LoVo (cell line): ENCODE data around the gene CHD2.

Experiments
- DNase-seq: peaks from one replicate; pipeline ENCODE4 v3.0.0-alpha.2; 2016; ENCODE audit warnings: low spot score

Gene CHD2

GRCh38 chr15:93068581-93069199, 168.6 kb downstream of the CHD2 start:
- no peak for DNase-seq

GRCh38 chr15:93070132-93070531, 170.0 kb downstream of the CHD2 start:
- no peak for DNase-seq

DNA sequence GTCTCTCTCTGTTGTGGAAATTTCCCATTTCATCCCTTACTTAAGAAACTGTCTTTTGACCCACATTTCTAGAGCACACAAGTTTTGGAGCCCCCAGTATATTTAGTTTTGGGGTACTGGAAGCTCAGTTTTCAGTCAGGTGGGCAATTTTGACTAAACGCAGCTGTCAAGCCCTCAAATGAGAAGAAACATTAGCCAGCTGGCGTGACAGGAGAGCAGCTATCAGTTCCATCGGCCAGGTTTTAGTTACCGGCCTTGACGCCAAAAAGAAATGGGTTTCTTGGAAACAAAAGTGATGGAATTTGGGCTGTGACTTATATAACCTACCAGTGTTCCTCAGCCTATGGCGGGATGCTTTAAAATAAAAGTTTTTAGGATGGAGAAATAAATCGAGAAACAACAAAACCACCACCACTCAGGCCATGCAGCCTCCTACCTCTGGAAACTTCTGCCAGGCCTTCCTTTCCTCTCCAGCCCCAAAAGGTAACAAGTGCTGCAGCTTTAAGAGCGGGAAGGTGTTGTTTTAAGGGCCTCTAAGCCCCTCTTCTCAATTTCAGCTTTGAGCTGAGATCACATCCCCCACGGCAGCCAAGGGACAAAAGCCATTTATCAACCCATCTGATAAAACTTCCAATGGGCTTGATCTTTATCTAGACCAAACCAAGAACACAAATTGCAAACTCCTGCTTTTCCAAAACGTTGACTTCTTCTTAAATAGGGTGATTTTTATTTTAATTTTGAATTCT, 170.6 kb downstream of the CHD2 start:
- no peak for DNase-seq

DNA sequence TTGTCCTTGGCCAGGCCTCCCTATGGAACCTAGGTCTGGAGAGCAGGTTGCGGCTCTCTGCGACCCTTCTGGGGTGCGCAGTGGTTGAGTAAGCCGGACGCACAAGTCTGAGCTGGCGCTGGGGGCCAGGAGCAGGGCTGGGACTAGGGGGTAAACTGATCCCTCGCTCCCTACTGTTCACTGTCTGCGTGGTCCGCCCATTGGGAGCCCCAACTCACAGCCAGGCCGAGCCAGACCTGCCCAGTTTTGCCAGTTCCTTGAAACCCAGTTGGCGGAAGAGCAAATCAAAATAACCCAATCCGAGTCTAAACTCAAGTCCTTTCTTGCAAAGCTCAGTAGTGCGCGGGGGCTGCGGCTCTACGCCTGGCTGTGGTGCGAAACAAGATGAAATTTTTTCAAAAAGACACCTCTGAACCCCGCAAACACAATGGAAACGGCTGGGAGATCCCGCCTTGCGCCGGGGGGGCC, 171.4 kb downstream of the CHD2 start:
- DNase-seq = no peak

DNA sequence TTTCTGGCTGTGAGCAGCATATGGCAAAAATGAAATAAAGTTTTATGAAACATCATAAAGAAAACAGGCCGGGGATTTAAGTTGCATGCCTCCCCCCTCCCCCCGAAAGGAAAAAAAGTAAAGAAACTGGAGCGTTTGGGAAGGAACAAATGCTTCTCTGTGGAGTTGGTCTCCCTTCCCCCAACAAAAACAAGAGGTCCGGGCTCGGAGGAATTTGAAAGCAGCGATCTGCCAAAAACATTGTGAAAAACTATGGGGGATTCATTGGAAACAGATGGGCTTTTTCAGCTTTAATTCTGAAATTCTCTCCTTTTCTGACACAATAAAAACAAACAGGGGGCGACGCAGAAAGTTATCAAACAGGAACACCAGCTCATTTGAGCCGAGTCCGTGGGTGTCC, 171.9 kb downstream of the CHD2 start:
- DNase-seq = no peak

- no peak for DNase-seq
Observed at GRCh38 chr15:93072411-93073394, 172.6 kb downstream of the CHD2 start.

GRCh38 chr15:93073465-93073952, 173.4 kb downstream of the CHD2 start:
- no peak for DNase-seq

- no peak for DNase-seq
Observed at GRCh38 chr15:93074599-93074998, 174.5 kb downstream of the CHD2 start.

GRCh38 chr15:93076217-93076616, 176.1 kb downstream of the CHD2 start:
- no peak for DNase-seq

DNA sequence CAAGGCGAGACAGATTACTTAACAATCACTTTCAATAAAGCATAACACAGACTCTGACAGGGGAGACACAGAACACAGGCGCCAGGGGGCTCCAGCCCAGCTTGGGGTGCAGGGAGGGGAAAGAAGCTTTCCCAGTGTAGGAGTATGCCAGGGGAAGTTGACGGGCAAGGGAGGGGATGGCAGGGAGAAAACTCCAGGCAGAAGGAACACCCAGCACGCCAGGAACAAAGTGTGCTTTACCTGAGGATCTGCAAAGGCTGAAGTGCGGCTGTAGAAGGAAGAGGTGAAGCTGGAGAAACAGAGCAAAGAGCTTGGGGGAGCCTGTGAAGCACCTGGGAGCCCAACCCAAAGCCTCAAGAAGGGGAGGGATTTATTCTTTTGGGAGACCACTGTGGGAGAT, 176.8 kb downstream of the CHD2 start:
- DNase-seq = no peak
